Measurements from ENCODE around the gene CCDC87. TPM values are rescaled to one million over a fixed set of nuclear protein-coding genes. Genes with fewer than 3 reads are reported as not detected.

The CCDC87 gene
- total and polyA plus RNA-seq, 7 donors, result 0.06 to 1.1 (median 0.36) TPM; not detected in 1

- no peak for ATAC-seq
- 58 to 91% (median 65%) methylated on average over 13 to 14 of the region's 14 CpGs for WGBS, 3 donors
- Histone ChIP-seq H3K9me3 (no peaks in the 10 kb centered on the region), H3K36me3 (ENCODE audit: insufficient read depth in 1 of 2, low read depth in 1 of 2) (peaks cover 0 to 60% of the 10 kb centered on the region in 2 donors), H3K27me3 (ENCODE audit: insufficient read depth in 3 of 3, low read length in 2 of 3) (no peaks in the 10 kb centered on the region), H3K4me3 (no peak overlapping the region), H3K27ac (no peak overlapping the region), H3K4me1 (peaks cover 12% of the 10 kb centered on the region)
- no peak for TF ChIP-seq CTCF (IDR thresholded peaks at IDR 0.05)
- intact Hi-C loops (cut with DNase I), result no loop called here
- DNase-seq, result no peak
Observed at GRCh38 chr11:66564538-66564937, 28.3 kb downstream of the CCDC87 start.

GRCh38 chr11:66563832-66564231 is 29.0 kb downstream of the CCDC87 start:
- DNase-seq, result no peak
- H3K9me3 ChIP-seq, result no peaks in the 10 kb centered on the region
- intact Hi-C loops (cut with DNase I), result no loop called here
- peaks cover 10% of the 10 kb centered on the region for H3K4me1 ChIP-seq
- no peak overlapping the region for H3K4me3 ChIP-seq
- WGBS, 3 donors, result 75 to 90% (median 75%) methylated on average over 10 of the region's 10 CpGs
- no peak for TF ChIP-seq CTCF (IDR thresholded peaks at IDR 0.05)
- no peak for ATAC-seq
- no peaks in the 10 kb centered on the region for H3K27me3 ChIP-seq (ENCODE audit: insufficient read depth in 3 of 3, low read length in 2 of 3)
- no peak overlapping the region for H3K27ac ChIP-seq
- peaks cover 0 to 60% of the 10 kb centered on the region in 2 donors for H3K36me3 ChIP-seq (ENCODE audit: insufficient read depth in 1 of 2, low read depth in 1 of 2)

GRCh38 chr11:66562907-66563583 is 29.8 kb downstream of the CCDC87 start:
- no peaks in the 10 kb centered on the region for H3K9me3 ChIP-seq
- H3K27ac ChIP-seq, result no peak overlapping the region
- H3K36me3 ChIP-seq (ENCODE audit: insufficient read depth in 1 of 2, low read depth in 1 of 2), result peaks cover 0 to 60% of the 10 kb centered on the region in 2 donors
- no peak for DNase-seq
- no peak for ATAC-seq
- intact Hi-C loops (cut with DNase I), result no loop called here
- peaks cover 12% of the 10 kb centered on the region for H3K4me1 ChIP-seq
- no peaks in the 10 kb centered on the region for H3K27me3 ChIP-seq (ENCODE audit: insufficient read depth in 3 of 3, low read length in 2 of 3)
- no peak overlapping the region for H3K4me3 ChIP-seq
- no peak for TF ChIP-seq CTCF (IDR thresholded peaks at IDR 0.05)
- WGBS, 3 donors, result 81 to 94% (median 84%) methylated on average over 19 to 20 of the region's 20 CpGs

- 73 to 77% (median 74%) methylated on average over 2 of the region's 2 CpGs for WGBS, 3 donors
- no peak overlapping the region for H3K4me3 ChIP-seq
- intact Hi-C loops (cut with DNase I), result no loop called here
- DNase-seq (no peak), ATAC-seq (no peak)
- H3K36me3 ChIP-seq (ENCODE audit: insufficient read depth in 1 of 2, low read depth in 1 of 2), result peaks cover 0 to 57% of the 10 kb centered on the region in 2 donors
- no peaks in the 10 kb centered on the region for H3K9me3 ChIP-seq
- H3K27me3 ChIP-seq (ENCODE audit: insufficient read depth in 3 of 3, low read length in 2 of 3), result no peaks in the 10 kb centered on the region
- no peak for TF ChIP-seq CTCF (IDR thresholded peaks at IDR 0.05)
- no peak overlapping the region for H3K27ac ChIP-seq
- H3K4me1 ChIP-seq, result peaks cover 6% of the 10 kb centered on the region
Observed at GRCh38 chr11:66562275-66562674, 30.6 kb downstream of the CCDC87 start.

- Histone ChIP-seq H3K4me3 (no peak overlapping the region), H3K9me3 (no peaks in the 10 kb centered on the region), H3K36me3 (ENCODE audit: insufficient read depth in 1 of 2, low read depth in 1 of 2) (peaks cover 0 to 54% of the 10 kb centered on the region in 2 donors), H3K27ac (no peak overlapping the region), H3K27me3 (ENCODE audit: insufficient read depth in 3 of 3, low read length in 2 of 3) (no peaks in the 10 kb centered on the region), H3K4me1 (peaks cover 4% of the 10 kb centered on the region)
- no peak for DNase-seq
- no peak for ATAC-seq
- intact Hi-C loops (cut with DNase I), result no loop called here
- 83 to 91% (median 85%) methylated on average over 8 to 9 of the region's 9 CpGs for WGBS, 3 donors
- no peak for TF ChIP-seq CTCF (IDR thresholded peaks at IDR 0.05)
Observed at GRCh38 chr11:66561975-66562248, 31.0 kb downstream of the CCDC87 start.
